K562 (cell line): Measurements from ENCODE around the gene HOXA9. TPM values are rescaled to one million over a fixed set of nuclear protein-coding genes. Genes with fewer than 3 reads are reported as not detected.

Experiments
- ATAC-seq: fragments of 200-7000 bp; cut with Tn5 transposase; 3 replicates; pipeline ENCODE4 v1.9.1; 2020; ENCODE audit warnings: moderate library complexity
- BruUV-seq: library from RNA; stranded (reverse); fragments of 400-500 nt; replicated peaks from 2 replicates; lab custom pipeline; 2021; lab: Mats Ljungman, UMichigan
- CTCF ChIA-PET: fragments of 300-600 bp; formaldehyde crosslinking; extraction: SDS; loops from one replicate; lab custom pipeline; 2021; ENCODE audit warnings: low intra/inter-chr PET ratio; lab: Yijun Ruan, JAX
- POLR2A ChIA-PET: fragments of 300-600, 350-650 bp; sonication (Branson Sonifier 250); formaldehyde crosslinking; extraction: SDS; loops from one replicate; lab custom pipeline; 2021; ENCODE audit warnings: antibody characterized with exemption, inconsistent platforms; lab: Yijun Ruan, JAX
- DNase-seq, 4 experiments: peaks; one replicate each; pipeline versions ENCODE4 v3.0.0 to v3.0.0-alpha.2; 2011 to 2018; ENCODE audit warnings: low spot score in 3 of 4, mixed read lengths in 3 of 4; ENCODE audit errors: extremely low read depth in 1 of 4
- FAIRE-seq: peaks from 2 replicates; lab custom pipeline; 2011; peaks lifted over from hg19 to GRCh38; lab: Jason Lieb, UNC
- H2AFZ ChIP-seq: 2 replicates; pipeline ENCODE4 v1.6.0; 2011; ENCODE audit warnings: low read depth, low read length, control low read depth, inconsistent platforms
- H3K27ac ChIP-seq: fragments of 200-600 bp; 3 replicates; pipeline ENCODE4 v1.8.0; 2011; ENCODE audit warnings: low read depth, mild to moderate bottlenecking, control low read depth, inconsistent platforms, low read length, moderate library complexity, mixed read lengths; ENCODE audit errors: extremely low read depth
- H3K27me3 ChIP-seq, 2 experiments: fragments of 300-600 bp in 1 of 2; 2 replicates in 1 of 2; 3 replicates in 1 of 2; pipeline versions ENCODE4 v1.6.0 to v1.8.0; 2011; ENCODE audit warnings: inconsistent platforms in 2 of 2, low read length in 2 of 2, mild to moderate bottlenecking in 1 of 2, mixed read lengths in 1 of 2, moderate library complexity in 1 of 2; ENCODE audit not compliant: control insufficient read depth in 2 of 2, insufficient read depth in 2 of 2
- H3K36me3 ChIP-seq: fragments of 300-600 bp; 3 replicates; pipeline ENCODE4 v1.8.0; 2011; ENCODE audit warnings: mild to moderate bottlenecking, low read length, inconsistent platforms; ENCODE audit not compliant: control insufficient read depth, insufficient read depth
- H3K4me1 ChIP-seq, 2 experiments: fragments of 200-600 bp in 1 of 2; replicated peaks in 1 of 2; 2 replicates in 1 of 2; 3 replicates in 1 of 2; pipeline versions ENCODE4 v1.5.1 to v1.8.0; 2011; ENCODE audit warnings: inconsistent platforms in 2 of 2, low read length in 2 of 2, mild to moderate bottlenecking in 1 of 2, mixed read lengths in 1 of 2, moderate library complexity in 1 of 2; ENCODE audit not compliant: control insufficient read depth in 2 of 2, insufficient read depth in 2 of 2
- H3K4me2 ChIP-seq: 2 replicates; pipeline ENCODE4 v1.6.1; 2011; ENCODE audit warnings: low read length, control low read depth, inconsistent platforms, mixed read lengths; ENCODE audit not compliant: insufficient read depth
- H3K4me3 ChIP-seq: fragments of 200-600 bp; sonication (generic), shearing (Covaris generic); 2 replicates; pipeline ENCODE4 v1.5.1; 2016; ENCODE audit warnings: control low read depth, inconsistent platforms
- H3K79me2 ChIP-seq: fragments of 200-600 bp; 3 replicates; pipeline ENCODE4 v1.8.0; 2011; ENCODE audit warnings: low read length, inconsistent platforms; ENCODE audit not compliant: control insufficient read depth, insufficient read depth
- H3K9ac ChIP-seq, 2 experiments: 2 replicates each; pipeline versions ENCODE4 v1.6.0 to v1.6.1; 2011; ENCODE audit warnings: low read depth in 2 of 2, low read length in 2 of 2, control low read depth in 1 of 2, inconsistent platforms in 1 of 2, mild to moderate bottlenecking in 1 of 2, mixed read lengths in 1 of 2; ENCODE audit not compliant: insufficient read depth in 1 of 2
- H3K9me1 ChIP-seq: one replicate; pipeline ENCODE4 v1.6.0; 2011; ENCODE audit warnings: inconsistent platforms, mild to moderate bottlenecking, low read length, moderate library complexity; ENCODE audit not compliant: control insufficient read depth, insufficient read depth
- H3K9me3 ChIP-seq: replicated peaks from 2 replicates; pipeline ENCODE4 v1.5.1; 2011; ENCODE audit warnings: low read depth, low read length, inconsistent platforms; ENCODE audit not compliant: control insufficient read depth, insufficient read depth
- H4K20me1 ChIP-seq: replicated peaks from 2 replicates; pipeline ENCODE4 v1.6.1; 2011; ENCODE audit warnings: low read length, inconsistent platforms, mixed read lengths; ENCODE audit not compliant: control insufficient read depth, insufficient read depth
- ARID2 ChIP-seq: fragments of 450-650 bp; IDR thresholded peaks from 2 replicates; pipeline ENCODE4 v1.6.1; 2017; ENCODE audit warnings: antibody characterized with exemption, mild to moderate bottlenecking
- C11orf30 ChIP-seq: fragments of 450-650 bp; IDR thresholded peaks from 2 replicates; pipeline ENCODE4 v1.6.1; 2016; ENCODE audit warnings: low read depth, mild to moderate bottlenecking
- CCNT2 ChIP-seq: IDR thresholded peaks from 2 replicates; pipeline ENCODE4 v1.6.1; 2011; ENCODE audit warnings: borderline replicate concordance, low read depth, mild to moderate bottlenecking, moderate library complexity, mixed read lengths, low read length; ENCODE audit not compliant: insufficient read length; ENCODE audit errors: extremely low read depth
- WGBS: fragments of 100-300 bp; shearing (Covaris generic); methylation state at CpG from one replicate; pipeline ENCODE4 v1.1.6; 2016; ENCODE audit warnings: low coverage, mixed read lengths; ENCODE audit not compliant: insufficient coverage; ENCODE audit errors: missing lambda C conversion rate; 5-methylcytosine and 5-hydroxymethylcytosine counted together
- in situ Hi-C: fragments of 300-500 bp; cut with MboI; formaldehyde crosslinking; loops from 4 replicates; pipeline ENCODE4 v1.15.0; 2018; ENCODE audit warnings: inconsistent platforms, mixed read lengths
- intact Hi-C: fragments of 100-400 bp; cut with micrococcal nuclease; formaldehyde crosslinking; loops from 2 replicates; pipeline ENCODE4 v1.14.2; 2022
- polyA plus RNA-seq, 8 experiments: library from polyadenylated mRNA; depleted of rRNA in 4 of 8; stranded (reverse) in 5 of 8; unstranded in 3 of 8; fragments of >200 nt; fragmentation: Nextera tagmentation in 2 of 8; fragmentation: Illumina TruSeq in 1 of 8; extraction: Ambion mirVana in 2 of 8; extraction: Trizol in 1 of 8; gene quantifications; 2 replicates each; pipeline versions ENCODE4 v1.2.1 to v1.2.3, GENCODE V29; 2011 to 2014; ENCODE audit warnings: inconsistent platforms in 1 of 8, missing spikeins in 1 of 8
- total RNA-seq, 7 experiments: library from RNA; depleted of rRNA in 6 of 7; stranded (reverse); fragments of >200 nt in 6 of 7; fragmentation: Illumina TruSeq in 2 of 7; extraction: Trizol in 2 of 7; gene quantifications; 2 replicates each; pipeline versions ENCODE4 v1.2.1 to v1.2.3, GENCODE V29; 2011 to 2021; ENCODE audit warnings: low replicate concordance in 1 of 7
- TF ChIP-seq, protein P1 (sequence below): fragments of 250-450 bp; sonication (Bioruptor Pico); IDR thresholded peaks from 2 replicates; pipeline ENCODE4 v1.8.0; 2022; ENCODE audit warnings: moderate library complexity, mild to moderate bottlenecking, inconsistent platforms
- TF ChIP-seq, protein P2 (sequence below): fragments of 450-650 bp; formaldehyde crosslinking; IDR thresholded peaks from 2 replicates; pipeline ENCODE4 v1.4.0; 2022; ENCODE audit warnings: mild to moderate bottlenecking, moderate library complexity
- TF ChIP-seq, protein P3 (sequence below): sonication (generic); formaldehyde crosslinking; IDR thresholded peaks from 2 replicates; pipeline ENCODE4 v1.4.0; 2020; ENCODE audit warnings: mild to moderate bottlenecking, missing genetic modification reagents
- TF ChIP-seq, protein P4 (sequence below): fragments of 250-450 bp; sonication (Bioruptor Pico); IDR thresholded peaks from 2 replicates; pipeline ENCODE4 v1.8.0; 2021; ENCODE audit warnings: moderate library complexity, mild to moderate bottlenecking, inconsistent platforms

The HOXA9 gene
- total and polyA plus RNA-seq, 9 of the 15 experiments (the other 6 are each of a cell fraction or from before 2014, with no cell fraction given) = not detected

DNA sequence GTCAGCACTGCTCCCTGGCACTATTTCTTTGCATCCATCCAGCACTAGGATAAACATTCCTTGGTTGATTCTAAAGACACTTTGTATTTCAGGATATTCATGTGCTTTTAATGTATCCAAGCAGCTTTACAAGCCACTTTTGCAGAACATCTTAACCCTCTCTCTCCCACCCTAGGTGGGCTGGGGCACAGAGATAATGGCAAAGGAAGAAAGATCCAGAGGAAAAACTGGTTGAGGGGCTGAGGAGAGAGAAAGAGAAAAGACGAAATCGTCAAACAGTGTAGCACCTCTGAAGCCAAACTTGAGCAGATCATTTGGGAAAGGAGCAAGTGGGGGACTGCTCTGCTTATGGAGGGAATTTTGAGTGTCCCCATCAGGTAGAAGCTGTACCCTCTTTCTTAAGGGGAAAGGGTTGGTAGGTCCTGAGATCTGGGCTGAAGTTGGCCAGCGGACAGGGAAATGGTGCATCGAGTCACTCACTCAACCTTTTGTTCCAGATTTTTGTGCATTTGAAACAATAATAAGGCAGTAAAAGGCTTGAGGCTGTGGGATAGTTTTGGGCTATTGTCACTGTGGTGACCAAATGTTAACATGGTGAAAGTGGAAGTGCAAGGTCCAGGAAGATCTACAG is 38.7 kb upstream of the HOXA9 start (continued):
- TF ChIP-seq C11orf30 (no peak), ARID2 (no peak)
- TF ChIP-seq, protein P1, sequence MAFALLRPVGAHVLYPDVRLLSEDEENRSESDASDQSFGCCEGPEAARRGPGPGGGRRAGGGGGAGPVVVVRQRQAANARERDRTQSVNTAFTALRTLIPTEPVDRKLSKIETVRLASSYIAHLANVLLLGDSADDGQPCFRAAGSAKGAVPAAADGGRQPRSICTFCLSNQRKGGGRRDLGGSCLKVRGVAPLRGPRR (CRISPR knock-in tag) = no peak

DNA sequence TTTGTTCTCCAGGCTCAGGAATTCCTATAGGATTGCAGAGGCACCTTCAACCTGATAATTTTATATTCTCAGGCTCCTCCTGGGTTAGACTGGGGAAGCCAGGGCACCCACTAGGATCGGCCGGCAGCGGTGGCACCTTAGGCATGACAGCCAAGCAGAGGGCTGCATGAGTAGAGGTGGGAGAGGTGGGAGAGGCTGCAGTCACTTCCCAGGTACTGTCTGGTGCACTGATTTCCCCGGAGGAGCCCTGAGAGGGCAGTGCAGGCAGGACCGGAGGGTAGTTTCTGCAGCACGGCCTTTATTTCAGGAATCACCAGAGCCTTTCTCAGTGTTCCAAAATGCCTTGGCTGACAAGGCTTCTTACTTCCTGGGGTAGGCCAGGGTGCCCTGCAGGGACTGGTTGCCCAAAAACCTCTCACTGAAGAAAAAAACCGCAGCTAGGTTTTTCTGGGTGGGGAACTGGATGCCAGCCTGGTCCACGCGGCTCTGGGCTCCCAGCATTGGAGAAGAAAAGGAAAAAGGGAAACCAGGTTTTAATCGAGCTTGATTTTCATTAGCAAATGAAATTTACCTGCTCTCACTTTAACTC is 38.1 kb upstream of the HOXA9 start:
- no peak for DNase-seq
- Histone ChIP-seq H3K36me3 (no peaks in the 10 kb centered on the region), H3K79me2 (no peaks in the 10 kb centered on the region), H4K20me1 (0 out of 2 replicates have a peak, but pooled peaks cover 8% of the 10 kb centered on the region), H3K9me3 (no peaks in the 10 kb centered on the region), H3K9me1 (no peaks in the 10 kb centered on the region), H2AFZ (no peak overlapping the region), H3K27ac (no peak overlapping the region), H3K4me1 (peaks cover 0 to 17% of the 10 kb centered on the region in 2 experiments; a peak in 2 of 5 replicates), H3K4me2 (no peak overlapping the region), H3K4me3 (no peak overlapping the region), H3K9ac (no peak overlapping the region), H3K27me3 (peaks cover 46 to 74% of the 10 kb centered on the region in 2 experiments)
- no peak for TF ChIP-seq CCNT2
- TF ChIP-seq, protein P2, sequence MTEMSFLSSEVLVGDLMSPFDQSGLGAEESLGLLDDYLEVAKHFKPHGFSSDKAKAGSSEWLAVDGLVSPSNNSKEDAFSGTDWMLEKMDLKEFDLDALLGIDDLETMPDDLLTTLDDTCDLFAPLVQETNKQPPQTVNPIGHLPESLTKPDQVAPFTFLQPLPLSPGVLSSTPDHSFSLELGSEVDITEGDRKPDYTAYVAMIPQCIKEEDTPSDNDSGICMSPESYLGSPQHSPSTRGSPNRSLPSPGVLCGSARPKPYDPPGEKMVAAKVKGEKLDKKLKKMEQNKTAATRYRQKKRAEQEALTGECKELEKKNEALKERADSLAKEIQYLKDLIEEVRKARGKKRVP (CRISPR knock-in tag) = no peak
- TF ChIP-seq, protein P3, sequence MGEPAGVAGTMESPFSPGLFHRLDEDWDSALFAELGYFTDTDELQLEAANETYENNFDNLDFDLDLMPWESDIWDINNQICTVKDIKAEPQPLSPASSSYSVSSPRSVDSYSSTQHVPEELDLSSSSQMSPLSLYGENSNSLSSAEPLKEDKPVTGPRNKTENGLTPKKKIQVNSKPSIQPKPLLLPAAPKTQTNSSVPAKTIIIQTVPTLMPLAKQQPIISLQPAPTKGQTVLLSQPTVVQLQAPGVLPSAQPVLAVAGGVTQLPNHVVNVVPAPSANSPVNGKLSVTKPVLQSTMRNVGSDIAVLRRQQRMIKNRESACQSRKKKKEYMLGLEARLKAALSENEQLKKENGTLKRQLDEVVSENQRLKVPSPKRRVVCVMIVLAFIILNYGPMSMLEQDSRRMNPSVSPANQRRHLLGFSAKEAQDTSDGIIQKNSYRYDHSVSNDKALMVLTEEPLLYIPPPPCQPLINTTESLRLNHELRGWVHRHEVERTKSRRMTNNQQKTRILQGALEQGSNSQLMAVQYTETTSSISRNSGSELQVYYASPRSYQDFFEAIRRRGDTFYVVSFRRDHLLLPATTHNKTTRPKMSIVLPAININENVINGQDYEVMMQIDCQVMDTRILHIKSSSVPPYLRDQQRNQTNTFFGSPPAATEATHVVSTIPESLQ (CRISPR knock-in tag) = no peak
- TF ChIP-seq, protein P4, sequence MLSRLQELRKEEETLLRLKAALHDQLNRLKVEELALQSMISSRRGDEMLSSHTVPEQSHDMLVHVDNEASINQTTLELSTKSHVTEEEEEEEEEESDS (CRISPR knock-in tag) = no peak
- no TSS peak for BruUV-seq
- CTCF ChIA-PET = no interaction called here
- WGBS = 3% methylated on average over 10 of the region's 10 CpGs
- no peak for FAIRE-seq
- POLR2A ChIA-PET = no interaction called here
- in situ Hi-C loops (loop anchor here (5.0 to 10.0 kb wide), 4 partner anchors 371 to 814 kb away; no protein-coding TSS in a partner anchor), intact Hi-C loops (no loop called here)
- no peak for ATAC-seq
